DMS 273 treated with DMSO at 0.1 percent for 48 hours (cell line): ENCODE results near the gene MYO1B.

Experiments
- DNase-seq: peaks from one replicate; lab custom pipeline; 2025; lab: John Stamatoyannopoulos, UW

Gene MYO1B

GRCh38 chr2:191299010-191299409 lies 53.8 kb downstream of the MYO1B start:
- no peak for DNase-seq

GRCh38 chr2:191299866-191300265 lies 54.7 kb downstream of the MYO1B start:
- no peak for DNase-seq

- no peak for DNase-seq
Measured at GRCh38 chr2:191301971-191302370, 56.8 kb downstream of the MYO1B start.

GRCh38 chr2:191302459-191303139 lies 57.4 kb downstream of the MYO1B start:
- peak; percentile 11 for DNase-seq

- DNase-seq = peak; percentile 7
Measured at GRCh38 chr2:191303140-191304005, 58.2 kb downstream of the MYO1B start.

- DNase-seq = no peak
Measured at GRCh38 chr2:191304939-191305875, 60.0 kb downstream of the MYO1B start.

- DNase-seq = no peak
Measured at GRCh38 chr2:191308026-191308425, 62.8 kb downstream of the MYO1B start.

- no peak for DNase-seq
Measured at GRCh38 chr2:191311156-191311555, 66.0 kb downstream of the MYO1B start.

GRCh38 chr2:191311627-191312026 lies 66.4 kb downstream of the MYO1B start:
- no peak for DNase-seq

GRCh38 chr2:191312163-191312562 lies 67.0 kb downstream of the MYO1B start:
- DNase-seq = no peak

GRCh38 chr2:191312662-191313061 lies 67.5 kb downstream of the MYO1B start:
- DNase-seq = no peak

GRCh38 chr2:191314697-191315364 lies 69.6 kb downstream of the MYO1B start:
- DNase-seq = no peak

- DNase-seq = no peak
Measured at GRCh38 chr2:191315365-191315752, 70.2 kb downstream of the MYO1B start.

GRCh38 chr2:191316246-191316994 lies 71.2 kb downstream of the MYO1B start:
- no peak for DNase-seq

GRCh38 chr2:191318037-191318728 lies 73.0 kb downstream of the MYO1B start:
- no peak for DNase-seq

- DNase-seq = no peak
Measured at GRCh38 chr2:191318729-191319078, 73.5 kb downstream of the MYO1B start.

GRCh38 chr2:191319186-191319585 lies 74.0 kb downstream of the MYO1B start:
- DNase-seq = no peak

- no peak for DNase-seq
Measured at GRCh38 chr2:191320881-191321280, 75.7 kb downstream of the MYO1B start.

- DNase-seq = peak; percentile 86
Measured at GRCh38 chr2:191321861-191322662, 76.9 kb downstream of the MYO1B start.
